HG03460 (cell line): ENCODE measurements around the gene COX7B2.

Experiments
- ATAC-seq: cut with Tn5 transposase; IDR thresholded peaks from one replicate; pipeline ENCODE4 v1.9.1; 2021; ENCODE audit not compliant: unreplicated experiment

COX7B2 gene, protein sequence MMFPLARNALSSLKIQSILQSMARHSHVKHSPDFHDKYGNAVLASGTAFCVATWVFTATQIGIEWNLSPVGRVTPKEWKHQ

DNA sequence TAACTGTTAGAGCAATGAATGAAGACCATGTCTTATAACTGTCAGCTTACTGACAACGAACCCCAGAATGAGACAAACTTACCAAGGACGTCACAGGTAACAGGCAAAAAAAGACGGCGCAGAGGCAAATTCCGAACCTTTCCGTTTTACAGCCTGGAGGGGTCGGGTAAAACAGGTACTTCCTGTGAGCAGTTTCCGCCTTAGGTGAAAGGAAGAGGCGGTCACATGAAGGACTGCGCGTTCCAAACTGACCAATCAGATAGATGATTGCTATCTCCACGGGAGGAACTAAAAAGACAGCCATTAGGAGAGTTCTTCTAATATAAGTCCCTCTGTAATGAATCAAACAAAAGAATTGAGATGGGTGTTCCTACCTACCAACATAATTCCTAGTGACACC, at the start of gene COX7B2:
COX7B2 (minus strand) TSS at position 168 of the 400 bp plus-strand sequence. CDS start 174,053 bp downstream, outside the sequence.
- ATAC-seq = no peak

GRCh38 chr4:46956451-46956850, 47.4 kb upstream of the COX7B2 start:
- ATAC-seq = no peak

- ATAC-seq = no peak
Observed at GRCh38 chr4:46955601-46956000, 46.6 kb upstream of the COX7B2 start.

GRCh38 chr4:46954643-46955042, 45.6 kb upstream of the COX7B2 start:
- no peak for ATAC-seq

GRCh38 chr4:46953564-46953963, 44.5 kb upstream of the COX7B2 start:
- no peak for ATAC-seq

DNA sequence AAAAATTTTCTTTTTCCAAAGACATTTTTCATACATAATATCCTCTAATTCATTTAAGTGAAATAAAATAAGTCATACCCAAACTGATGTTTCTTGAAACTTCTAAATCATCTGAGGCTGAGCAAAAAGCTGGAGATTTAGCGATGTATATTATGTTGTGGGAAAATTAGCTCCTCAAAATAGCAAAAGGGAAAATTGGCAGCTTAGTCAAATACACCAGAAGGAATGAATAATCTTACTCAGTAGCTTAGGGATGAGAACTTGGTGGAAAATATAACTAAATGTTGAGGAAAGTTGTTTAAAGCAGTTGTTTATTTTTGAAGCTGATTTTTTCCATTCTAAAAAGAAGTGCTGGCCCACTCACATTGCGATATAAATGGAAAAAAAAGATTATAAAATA, 43.4 kb upstream of the COX7B2 start:
- ATAC-seq = no peak

DNA sequence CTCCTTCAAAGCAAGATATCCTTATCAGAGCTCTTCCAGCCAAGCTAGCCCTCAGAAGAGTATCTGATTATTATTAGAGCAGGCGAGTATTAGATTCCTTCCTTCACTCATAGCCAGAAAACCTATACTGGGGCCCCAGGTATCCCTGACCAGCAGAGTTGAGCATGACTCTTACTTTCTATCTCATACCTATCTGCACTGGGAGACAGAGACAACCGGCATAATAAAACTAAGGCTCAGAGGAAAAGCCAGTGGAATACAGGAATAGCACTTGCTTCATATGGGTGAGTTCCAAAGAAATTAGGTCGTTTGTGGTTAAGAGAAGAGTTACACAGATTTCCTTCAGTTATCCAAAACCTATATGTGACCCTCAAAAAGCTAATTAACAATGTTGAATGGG, 41.8 kb upstream of the COX7B2 start:
- no peak for ATAC-seq

GRCh38 chr4:46949822-46950221, 40.8 kb upstream of the COX7B2 start:
- no peak for ATAC-seq

GRCh38 chr4:46947541-46947940, 38.5 kb upstream of the COX7B2 start:
- ATAC-seq = no peak

DNA sequence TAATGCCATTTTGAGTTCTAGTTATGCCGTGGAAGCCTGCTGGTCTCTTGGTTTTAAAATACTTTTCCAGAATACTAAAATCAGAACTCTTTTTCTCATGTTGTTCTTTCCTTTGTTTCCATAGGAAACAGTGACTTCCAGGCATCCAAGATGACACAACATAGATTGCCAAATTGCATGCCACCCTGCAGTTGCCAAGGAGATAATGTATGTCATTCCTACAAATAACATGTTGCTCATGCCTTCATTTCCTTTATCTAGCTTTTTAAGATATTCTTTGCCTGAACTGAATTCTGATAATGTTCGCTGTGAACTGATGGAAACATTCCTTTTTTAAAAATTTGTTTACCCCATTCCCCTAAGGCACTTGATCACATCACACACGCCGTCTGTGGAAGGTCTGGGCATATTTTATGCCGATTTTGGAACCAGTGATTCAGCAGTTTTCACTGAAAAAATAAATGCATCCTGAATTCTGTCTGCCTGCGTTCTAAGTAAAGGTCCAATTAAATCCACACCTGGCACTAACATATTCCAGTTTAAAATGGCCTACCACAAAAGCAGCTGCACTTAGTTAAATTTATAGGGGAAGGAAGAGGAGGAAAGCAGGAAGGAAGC, 38.0 kb upstream of the COX7B2 start:
- ATAC-seq = no peak

DNA sequence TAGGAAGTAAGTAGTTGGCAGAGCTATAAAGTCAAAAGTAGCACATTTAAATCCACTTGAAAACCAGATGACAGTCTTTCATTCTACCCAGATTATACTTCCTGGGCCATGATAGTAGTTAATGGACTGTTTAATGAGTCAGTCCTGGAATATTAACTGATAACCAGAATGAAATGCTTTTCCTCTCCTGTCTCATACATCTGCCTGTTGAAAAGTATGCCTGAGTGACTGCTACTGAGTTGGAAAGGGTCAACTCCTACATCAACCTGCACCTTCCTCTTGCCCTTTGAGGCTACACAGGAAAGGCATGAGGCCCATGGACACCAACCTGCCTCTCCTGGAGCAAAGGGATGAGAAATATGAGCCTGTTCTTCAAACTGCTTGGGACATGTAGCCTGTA, 36.0 kb upstream of the COX7B2 start:
- no peak for ATAC-seq

- ATAC-seq = no peak
Observed at GRCh38 chr4:46944345-46944744, 35.3 kb upstream of the COX7B2 start.

DNA sequence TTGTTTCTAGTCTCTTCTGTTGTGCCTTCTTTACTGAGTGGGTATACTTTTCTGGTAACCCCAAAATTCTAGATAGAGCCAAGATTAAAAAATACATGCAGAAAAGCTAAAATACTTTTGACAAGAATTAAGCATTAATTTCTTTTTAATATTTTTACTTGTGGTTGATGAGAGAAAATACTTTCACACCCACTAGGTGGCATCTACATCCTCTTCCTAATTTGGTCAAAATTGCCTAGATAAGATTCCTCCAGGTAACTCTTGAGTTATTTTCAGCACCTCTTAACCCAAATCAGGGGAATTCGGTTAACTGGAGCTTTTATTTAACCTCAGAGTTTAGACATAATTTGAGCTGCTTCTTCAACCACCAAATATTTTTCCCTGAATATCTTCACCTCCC, 28.4 kb upstream of the COX7B2 start:
- no peak for ATAC-seq

DNA sequence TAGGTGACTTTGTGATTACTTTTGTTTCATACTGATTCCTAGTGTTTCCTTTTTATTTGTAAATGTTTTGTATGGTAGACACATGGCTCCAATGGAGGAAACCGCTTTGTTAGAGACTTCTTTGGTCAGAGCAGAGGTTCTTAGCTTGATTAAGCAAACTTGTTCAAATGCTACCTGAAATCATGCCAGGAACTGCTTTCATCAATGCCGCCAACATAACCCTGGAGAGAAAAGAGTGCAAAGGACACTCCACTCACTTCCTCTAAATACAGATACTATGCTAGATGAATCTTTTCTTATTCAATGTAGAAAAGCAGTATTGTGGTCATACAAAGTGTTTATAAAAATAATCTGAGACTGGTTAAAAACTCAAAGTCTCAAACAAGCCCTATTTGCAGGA, 25.7 kb upstream of the COX7B2 start:
- no peak for ATAC-seq

DNA sequence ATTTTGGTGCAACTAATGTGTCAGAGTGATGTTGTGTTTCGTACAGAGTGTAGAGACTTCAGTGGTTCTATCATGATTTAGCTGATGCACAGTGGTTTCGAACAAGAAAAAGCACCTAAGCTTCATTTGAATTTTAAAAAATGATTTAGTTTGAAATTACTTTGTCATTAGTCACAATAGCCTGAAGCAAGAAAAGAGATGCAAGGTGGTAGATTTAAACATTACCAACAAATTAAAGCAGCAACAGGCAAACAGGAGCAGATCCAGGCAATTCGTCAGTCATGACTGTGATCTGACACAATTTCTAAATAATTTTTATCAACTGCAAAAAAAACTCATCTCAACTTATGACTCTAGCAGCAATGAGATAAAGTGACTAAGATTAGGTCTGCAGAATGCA, 24.6 kb upstream of the COX7B2 start:
- ATAC-seq = no peak

DNA sequence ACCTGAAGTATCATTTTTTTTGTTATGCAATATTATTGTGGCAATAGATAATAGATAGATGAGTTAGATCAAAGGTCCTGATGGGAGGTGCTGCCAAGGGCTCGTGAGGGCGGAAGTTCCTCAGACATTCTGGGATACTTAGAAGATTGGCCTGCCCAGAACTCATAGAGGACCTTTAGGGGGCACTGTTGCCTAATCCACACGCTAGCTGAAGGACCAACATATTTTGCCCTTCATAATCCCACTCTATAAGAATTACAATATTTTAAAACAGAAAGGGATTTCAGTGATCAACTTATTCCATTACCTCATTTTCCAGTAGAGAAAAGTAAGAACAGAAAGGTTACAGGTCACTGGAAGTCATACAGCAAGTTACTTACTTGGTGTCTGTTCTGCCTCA, 22.9 kb upstream of the COX7B2 start:
- peak; percentile 65 for ATAC-seq

- no peak for ATAC-seq
Observed at GRCh38 chr4:46930891-46931290, 21.8 kb upstream of the COX7B2 start.

DNA sequence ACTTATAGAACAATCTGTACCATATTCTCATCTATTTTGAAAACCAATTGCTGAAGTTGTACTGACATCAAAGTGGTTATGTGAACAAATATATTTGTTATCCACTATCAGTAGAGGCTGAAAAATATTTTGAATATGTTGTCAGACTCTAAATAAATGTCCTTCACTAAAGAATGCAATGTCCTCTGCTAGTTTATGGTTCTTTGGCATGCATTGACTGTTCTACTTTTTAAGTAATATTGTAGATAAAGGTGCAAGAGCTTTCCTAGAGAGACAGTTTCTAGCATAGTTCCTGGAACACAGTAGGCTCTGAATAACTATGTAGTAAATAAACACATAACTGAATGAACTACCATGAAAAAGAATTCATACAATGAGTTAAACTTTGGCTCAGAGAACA, 18.2 kb upstream of the COX7B2 start:
- no peak for ATAC-seq

DNA sequence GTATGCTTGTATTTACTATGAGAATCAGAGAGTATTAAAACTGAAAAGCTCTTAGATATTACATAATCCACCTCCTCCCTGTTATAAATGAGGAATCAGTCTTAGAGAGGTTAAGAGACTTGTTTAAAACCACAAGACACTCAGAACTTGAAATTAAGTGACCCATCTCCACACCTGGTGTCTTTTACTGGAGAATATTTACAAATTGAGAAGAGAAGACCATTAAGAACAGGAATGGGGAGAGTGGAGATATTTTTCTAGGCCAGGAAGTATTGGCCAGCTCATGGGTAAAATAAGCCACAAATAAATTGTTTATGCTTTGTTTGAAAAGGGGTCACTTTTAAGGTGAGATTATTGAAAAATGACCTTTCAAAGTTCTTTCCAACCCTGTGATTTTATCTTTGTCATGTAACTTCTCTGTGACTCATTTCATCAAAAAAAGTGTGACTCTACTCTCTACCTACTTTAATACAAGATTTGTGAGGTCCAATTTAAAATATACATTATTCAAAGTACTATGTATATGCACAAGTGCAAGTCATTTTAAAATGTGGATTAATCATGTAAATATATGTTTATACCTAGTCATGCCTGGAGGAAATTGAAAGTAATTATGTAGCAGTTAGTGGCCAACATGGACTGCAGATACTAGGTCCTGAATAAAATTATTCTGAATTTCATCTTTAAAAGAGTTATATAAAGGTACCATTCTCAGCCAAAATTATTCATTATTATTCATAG, 15.9 kb upstream of the COX7B2 start:
- ATAC-seq = no peak

GRCh38 chr4:46922205-46922604, 13.2 kb upstream of the COX7B2 start:
- no peak for ATAC-seq

DNA sequence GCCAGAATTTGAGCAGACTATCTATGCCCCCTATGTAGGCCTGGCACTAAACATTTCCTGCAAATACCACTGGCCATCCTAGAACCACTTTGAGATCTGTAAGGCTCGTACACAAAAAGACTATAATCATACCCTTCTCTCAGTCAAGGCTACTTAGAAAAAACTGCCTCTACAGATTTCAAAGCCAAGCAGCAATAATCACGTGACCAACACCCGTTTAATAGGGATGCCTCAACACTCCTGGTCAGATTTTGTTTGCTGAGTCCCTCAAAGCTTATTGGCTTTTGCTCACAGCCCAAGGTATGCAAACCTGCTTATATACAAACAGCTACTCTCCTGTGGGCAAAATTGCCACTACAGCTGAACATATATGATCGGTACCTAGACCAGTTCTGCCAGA, 897 bp downstream of the COX7B2 start:
- ATAC-seq = no peak

GRCh38 chr4:46900082-46900481, 9.0 kb downstream of the COX7B2 start:
- ATAC-seq = no peak

- ATAC-seq = no peak
Observed at GRCh38 chr4:46894826-46895225, 14.2 kb downstream of the COX7B2 start.
